ENCODE measurements around the gene HSD17B2. TPM values are rescaled to one million over a fixed set of nuclear protein-coding genes. Genes with fewer than 3 reads are reported as not detected.

The HSD17B2 gene
- total RNA-seq, 4 donors from 2014 or later = 0.22 to 0.29 TPM; not detected in 2

DNA sequence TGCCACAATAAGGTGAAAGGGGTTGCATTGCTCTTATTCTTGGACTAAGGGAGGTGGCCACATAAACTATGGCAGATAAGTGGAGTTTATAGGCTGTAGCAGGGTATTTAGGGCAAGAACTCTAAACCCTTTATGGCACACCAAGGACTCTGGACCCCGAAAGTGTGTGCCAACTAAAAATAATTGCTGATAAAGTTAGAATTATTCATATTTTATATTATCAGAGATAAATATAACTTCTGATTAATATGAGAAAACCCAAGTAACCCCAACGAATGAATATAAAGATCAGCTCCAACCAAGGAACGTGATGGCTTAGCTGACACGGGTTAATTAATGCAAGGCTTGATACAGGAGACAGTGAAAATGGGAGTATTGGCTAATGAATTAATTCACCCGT lies 15.0 kb upstream of the HSD17B2 start:
- no peak for TF ChIP-seq POLR2A (IDR thresholded peaks at IDR 0.05)
- TF ChIP-seq CTCF (IDR thresholded peaks at IDR 0.05 in 4 of 5, conservative IDR thresholded peaks at IDR 0.05 in 1 of 5) = no peak
- Histone ChIP-seq H3K4me1 (no peaks in the 10 kb centered on the region), H3K9me3 (no peaks in the 10 kb centered on the region), H3K36me3 (no peaks in the 10 kb centered on the region), H3K27ac (no peak overlapping the region), H3K4me3 (no peak overlapping the region), H3K27me3 (no peaks in the 10 kb centered on the region)
- intact Hi-C loops (cut with DNase I; ENCODE audit: low total_unique reads) (no loop called here), in situ Hi-C loops (cut with MboI; ENCODE audit: low sequenced_read_pairs in 4 of 4) (loop anchor here in 1 of 4 donors (25.0 kb wide), 1 partner anchor 92 kb away; no protein-coding TSS in a partner anchor)
- DNase-seq (no peak), ATAC-seq (no peak)

GRCh38 chr16:82023206-82023605 lies 11.8 kb upstream of the HSD17B2 start:
- no peak for DNase-seq
- intact Hi-C loops (cut with DNase I; ENCODE audit: low total_unique reads) (no loop called here), in situ Hi-C loops (cut with MboI; ENCODE audit: low sequenced_read_pairs in 4 of 4) (loop anchor here in 1 of 4 donors (25.0 kb wide), 1 partner anchor 89 kb away; no protein-coding TSS in a partner anchor)
- TF ChIP-seq POLR2A (IDR thresholded peaks at IDR 0.05) (no peak), CTCF (IDR thresholded peaks at IDR 0.05 in 4 of 5, conservative IDR thresholded peaks at IDR 0.05 in 1 of 5) (no peak)
- Histone ChIP-seq H3K27ac (no peak overlapping the region), H3K9me3 (no peaks in the 10 kb centered on the region), H3K4me1 (no peaks in the 10 kb centered on the region), H3K4me3 (no peak overlapping the region), H3K36me3 (no peaks in the 10 kb centered on the region), H3K27me3 (no peaks in the 10 kb centered on the region)
- no peak for ATAC-seq

DNA sequence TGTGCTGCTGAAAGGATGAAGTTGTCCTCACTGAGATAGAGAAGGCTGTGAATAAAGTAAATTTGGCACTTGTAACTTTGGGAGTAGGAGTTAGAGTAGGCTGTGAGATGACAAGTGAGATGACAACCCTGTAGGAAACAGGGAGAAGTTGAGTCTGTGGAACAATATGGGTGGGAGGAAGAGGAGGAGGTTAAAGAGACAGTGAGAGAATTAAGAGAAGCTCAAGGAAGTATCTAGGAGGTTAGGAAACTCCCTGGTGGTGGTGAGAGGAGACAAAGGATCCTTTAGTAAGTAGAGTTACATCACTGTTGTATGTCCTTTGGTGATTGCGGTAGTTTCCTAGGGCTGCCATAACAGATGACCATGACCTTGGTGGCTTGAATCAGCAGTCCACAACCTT lies 10.7 kb upstream of the HSD17B2 start:
- intact Hi-C loops (cut with DNase I; ENCODE audit: low total_unique reads) = no loop called here
- Histone ChIP-seq H3K4me1 (no peaks in the 10 kb centered on the region), H3K36me3 (no peaks in the 10 kb centered on the region), H3K9me3 (no peaks in the 10 kb centered on the region), H3K4me3 (no peak overlapping the region), H3K27ac (no peak overlapping the region), H3K27me3 (no peaks in the 10 kb centered on the region)
- no peak for DNase-seq
- no peak for ATAC-seq
- no peak for TF ChIP-seq CTCF (IDR thresholded peaks at IDR 0.05 in 4 of 5, conservative IDR thresholded peaks at IDR 0.05 in 1 of 5)
- no peak for TF ChIP-seq POLR2A (IDR thresholded peaks at IDR 0.05)
- in situ Hi-C loops (cut with MboI; ENCODE audit: low sequenced_read_pairs in 4 of 4) = loop anchor here in 1 of 4 donors (25.0 kb wide), 1 partner anchor 88 kb away; no protein-coding TSS in a partner anchor

- no peak overlapping the region for H3K4me3 ChIP-seq
- no peaks in the 10 kb centered on the region for H3K9me3 ChIP-seq
- TF ChIP-seq CTCF (IDR thresholded peaks at IDR 0.05 in 4 of 5, conservative IDR thresholded peaks at IDR 0.05 in 1 of 5) (no peak), POLR2A (IDR thresholded peaks at IDR 0.05) (no peak)
- no peaks in the 10 kb centered on the region for H3K4me1 ChIP-seq
- H3K36me3 ChIP-seq = no peaks in the 10 kb centered on the region
- ATAC-seq = no peak
- in situ Hi-C loops (cut with MboI; ENCODE audit: low sequenced_read_pairs in 4 of 4) (loop anchor here in 1 of 4 donors (25.0 kb wide), 1 partner anchor 87 kb away; no protein-coding TSS in a partner anchor), intact Hi-C loops (cut with DNase I; ENCODE audit: low total_unique reads) (no loop called here)
- DNase-seq = no peak
- H3K27ac ChIP-seq = no peak overlapping the region
- H3K27me3 ChIP-seq = no peaks in the 10 kb centered on the region
Measured at GRCh38 chr16:82024883-82025282, 10.2 kb upstream of the HSD17B2 start.

- Histone ChIP-seq H3K27ac (no peak overlapping the region), H3K27me3 (no peaks in the 10 kb centered on the region), H3K4me3 (no peak overlapping the region), H3K36me3 (no peaks in the 10 kb centered on the region), H3K9me3 (no peaks in the 10 kb centered on the region), H3K4me1 (no peaks in the 10 kb centered on the region)
- in situ Hi-C loops (cut with MboI; ENCODE audit: low sequenced_read_pairs in 4 of 4) (no loop called here), intact Hi-C loops (cut with DNase I; ENCODE audit: low total_unique reads) (no loop called here)
- no peak for TF ChIP-seq POLR2A (IDR thresholded peaks at IDR 0.05)
- TF ChIP-seq CTCF (IDR thresholded peaks at IDR 0.05 in 4 of 5, conservative IDR thresholded peaks at IDR 0.05 in 1 of 5) = no peak
- ATAC-seq = no peak
- DNase-seq = no peak
Measured at GRCh38 chr16:82027629-82028064, 7.4 kb upstream of the HSD17B2 start.

Data from gastrocnemius medialis (tissue), 4 donors.